B cell (primary cell): Measurements from ENCODE around the gene RAD51B.

Experiments used
- CTCF ChIP-seq: fragments of 200-600 bp; IDR thresholded peaks from one replicate; pipeline ENCODE4 v1.8.0; 2022; ENCODE audit warnings: antibody characterized with exemption, mild to moderate bottlenecking
- EZH2 ChIP-seq: IDR thresholded peaks from 2 replicates; pipeline ENCODE4 v1.6.1; 2012; ENCODE audit warnings: borderline replicate concordance, low read depth, mild to moderate bottlenecking, moderate library complexity, low read length; ENCODE audit not compliant: insufficient read depth, poor library complexity, severe bottlenecking

- TF ChIP-seq EZH2 (no peak), CTCF (no peak)
Measured at GRCh38 chr14:68486809-68487208, 667.2 kb downstream of the RAD51B start.
